Trophoblast cell (in vitro differentiated cells and primary cell): ENCODE data around the gene PHF8.
A peak's percentile ranks its signal among the peaks of the same experiment; 100 is the strongest.

Experiments used
- DNase-seq, 2 donors: peaks; one replicate each; pipeline ENCODE4 v3.0.0-alpha.2; 2016
- H2AFZ ChIP-seq: 2 replicates; pipeline ENCODE4 v1.6.1; 2013; ENCODE audit warnings: low read length, moderate library complexity, mild to moderate bottlenecking; ENCODE audit not compliant: insufficient read depth, poor library complexity
- H2AK5ac ChIP-seq: 2 replicates; pipeline ENCODE4 v1.6.1; 2013; ENCODE audit warnings: mild to moderate bottlenecking, low read length
- H2BK120ac ChIP-seq: 2 replicates; pipeline ENCODE4 v1.6.1; 2013; ENCODE audit warnings: low read length, mild to moderate bottlenecking, moderate library complexity; ENCODE audit not compliant: insufficient read depth, poor library complexity
- H2BK12ac ChIP-seq: 2 replicates; pipeline ENCODE4 v1.6.1; 2013; ENCODE audit warnings: mild to moderate bottlenecking, low read length, moderate library complexity
- H2BK5ac ChIP-seq: 2 replicates; pipeline ENCODE4 v1.6.1; 2013; ENCODE audit warnings: low read length, low read depth, moderate library complexity, mild to moderate bottlenecking; ENCODE audit not compliant: poor library complexity
- H3K14ac ChIP-seq: 2 replicates; pipeline ENCODE4 v1.6.1; 2013; ENCODE audit warnings: mild to moderate bottlenecking, low read length
- H3K18ac ChIP-seq: 2 replicates; pipeline ENCODE4 v1.6.1; 2013; ENCODE audit warnings: mild to moderate bottlenecking, low read length
- H3K23ac ChIP-seq: 2 replicates; pipeline ENCODE4 v1.6.1; 2013; ENCODE audit warnings: low read length
- H3K27ac ChIP-seq: 2 replicates; pipeline ENCODE4 v1.5.1; 2013; ENCODE audit warnings: low read depth, mild to moderate bottlenecking, inconsistent platforms, low read length, moderate library complexity
- H3K27me3 ChIP-seq: 2 replicates; pipeline ENCODE4 v1.6.1; 2013; ENCODE audit warnings: inconsistent platforms, mild to moderate bottlenecking, low read length, moderate library complexity; ENCODE audit not compliant: insufficient read depth
- H3K36me3 ChIP-seq, 2 experiments: 1 replicate in 1 of 2; 2 replicates in 1 of 2; pipeline ENCODE4 v1.6.1; 2013; ENCODE audit warnings: low read length in 2 of 2, mild to moderate bottlenecking in 2 of 2, moderate library complexity in 1 of 2; ENCODE audit not compliant: insufficient read depth in 2 of 2, control insufficient read depth in 1 of 2
- H3K4ac ChIP-seq: 2 replicates; pipeline ENCODE4 v1.6.1; 2013; ENCODE audit warnings: low read depth, mild to moderate bottlenecking, low read length, moderate library complexity
- H3K4me1 ChIP-seq, 2 experiments: 1 replicate in 1 of 2; 2 replicates in 1 of 2; pipeline ENCODE4 v1.6.1; 2013; ENCODE audit warnings: low read length in 2 of 2, mild to moderate bottlenecking in 2 of 2, moderate library complexity in 1 of 2; ENCODE audit not compliant: insufficient read depth in 2 of 2, control insufficient read depth in 1 of 2
- H3K4me2 ChIP-seq: 2 replicates; pipeline ENCODE4 v1.6.1; 2013; ENCODE audit warnings: inconsistent platforms, mild to moderate bottlenecking, low read length, moderate library complexity
- H3K4me3 ChIP-seq: 2 replicates; pipeline ENCODE4 v1.5.1; 2013; ENCODE audit warnings: mild to moderate bottlenecking, low read depth, low read length, inconsistent platforms
- H3K79me1 ChIP-seq: one replicate; pipeline ENCODE4 v1.6.1; 2013; ENCODE audit warnings: low read length
- H3K79me2 ChIP-seq: 2 replicates; pipeline ENCODE4 v1.6.1; 2013; ENCODE audit warnings: low read length, mild to moderate bottlenecking; ENCODE audit not compliant: control insufficient read depth, insufficient read depth, poor library complexity
- H3K9ac ChIP-seq: 2 replicates; pipeline ENCODE4 v1.6.1; 2013; ENCODE audit warnings: mild to moderate bottlenecking, low read length
- H3K9me3 ChIP-seq: 2 replicates; pipeline ENCODE4 v1.6.1; 2013; ENCODE audit warnings: low read depth, mild to moderate bottlenecking, control low read depth, inconsistent platforms, low read length; ENCODE audit not compliant: insufficient read depth
- H4K12ac ChIP-seq: 2 replicates; pipeline ENCODE4 v1.6.1; 2013; ENCODE audit warnings: low read depth, mild to moderate bottlenecking, low read length, moderate library complexity
- H4K8ac ChIP-seq: 2 replicates; pipeline ENCODE4 v1.6.1; 2013; ENCODE audit warnings: low read depth, mild to moderate bottlenecking, low read length, moderate library complexity
- H4K91ac ChIP-seq: one replicate; pipeline ENCODE4 v1.6.1; 2013; ENCODE audit warnings: low read depth, mild to moderate bottlenecking, low read length, moderate library complexity
- WGBS: extraction: QIAGEN DNeasy Blood & Tissue Kit; methylation state at CpG from one replicate; pipeline ENCODE4 v1.1.7; 2013; ENCODE audit warnings: missing lambda C conversion rate; ENCODE audit not compliant: insufficient read length, insufficient coverage; ENCODE audit errors: extremely low coverage; 5-methylcytosine and 5-hydroxymethylcytosine counted together

Gene PHF8

DNA sequence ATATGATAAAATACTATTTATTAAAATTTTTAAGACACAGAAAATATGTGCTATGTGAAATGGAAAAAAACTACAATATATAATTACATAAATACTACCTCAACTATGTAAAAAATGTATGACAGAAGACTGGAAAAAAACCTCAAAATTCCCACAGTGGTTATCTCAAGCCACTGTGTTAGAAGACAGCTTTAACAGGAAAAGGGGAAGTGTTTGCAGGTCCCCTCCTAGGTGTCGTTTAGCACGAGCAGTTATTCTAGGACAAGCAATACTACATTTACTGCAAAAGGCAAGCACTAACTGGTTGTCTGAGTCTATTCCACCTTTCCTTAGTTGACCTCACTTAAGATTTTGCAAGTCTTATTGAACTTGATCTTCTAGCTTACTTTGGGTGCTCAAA is 44.9 kb upstream of the PHF8 start:
- WGBS, result no CpG with 5 or more reads among the region's 2 CpGs
- Histone ChIP-seq H3K4ac (no peak overlapping the region), H2BK12ac (no peak overlapping the region), H3K9me3 (no peaks in the 10 kb centered on the region), H4K12ac (no peak overlapping the region), H3K4me1 (no peaks in the 10 kb centered on the region), H3K18ac (no peak overlapping the region), H3K27me3 (no peaks in the 10 kb centered on the region), H3K9ac (no peak overlapping the region), H3K4me3 (no peak overlapping the region), H2BK120ac (no peak overlapping the region), H3K27ac (no peak overlapping the region), H3K79me2 (no peaks in the 10 kb centered on the region), H4K8ac (no peak overlapping the region), H2AFZ (no peak overlapping the region), H3K23ac (no peak overlapping the region), H3K4me2 (no peak overlapping the region), H2BK5ac (no peak overlapping the region), H3K79me1 (no peaks in the 10 kb centered on the region), H3K36me3 (peaks cover 0 to 2% of the 10 kb centered on the region in 2 experiments), H4K91ac (no peak overlapping the region), H2AK5ac (no peak overlapping the region), H3K14ac (no peak overlapping the region)
- DNase-seq, result no peak

DNA sequence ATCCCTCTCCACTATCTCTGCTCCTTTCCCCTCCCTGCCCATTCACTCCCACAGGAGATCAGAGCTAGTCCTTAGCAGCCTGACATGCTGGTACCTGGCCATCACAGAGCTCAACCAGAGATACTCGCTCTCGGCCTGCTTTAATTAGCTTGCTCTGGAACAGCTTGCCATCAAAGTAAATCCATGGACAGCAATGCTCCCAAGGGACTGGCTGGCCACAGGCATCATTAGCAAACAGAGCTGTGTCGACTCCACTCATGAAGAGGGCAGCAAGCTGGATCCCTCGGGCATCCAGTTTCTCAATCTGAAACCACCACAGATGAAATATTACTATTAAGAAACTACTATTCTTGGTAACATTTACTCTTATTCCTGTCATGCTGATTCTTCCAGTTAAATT is 43.4 kb upstream of the PHF8 start:
- no peak overlapping the region for H3K4ac ChIP-seq
- no peak overlapping the region for H2BK120ac ChIP-seq
- H3K4me2 ChIP-seq, result no peak overlapping the region

GRCh38 chrX:54085666-54086065 is 41.4 kb upstream of the PHF8 start:
- H3K9ac ChIP-seq, result no peak overlapping the region
- H3K79me2 ChIP-seq, result no peaks in the 10 kb centered on the region
- no CpG with 5 or more reads among the region's 6 CpGs for WGBS
- no peak overlapping the region for H3K4me2 ChIP-seq
- no peak overlapping the region for H2AK5ac ChIP-seq
- no peak overlapping the region for H2BK5ac ChIP-seq
- no peak overlapping the region for H2AFZ ChIP-seq
- no peaks in the 10 kb centered on the region for H3K4me1 ChIP-seq
- H3K23ac ChIP-seq, result no peak overlapping the region
- H3K36me3 ChIP-seq, result peaks cover 0 to 2% of the 10 kb centered on the region in 2 experiments
- H4K12ac ChIP-seq, result no peak overlapping the region
- H3K4ac ChIP-seq, result no peak overlapping the region
- no peaks in the 10 kb centered on the region for H3K9me3 ChIP-seq
- no peak overlapping the region for H4K8ac ChIP-seq
- no peaks in the 10 kb centered on the region for H3K27me3 ChIP-seq
- no peak overlapping the region for H2BK12ac ChIP-seq
- H3K27ac ChIP-seq, result no peak overlapping the region
- H3K14ac ChIP-seq, result no peak overlapping the region
- H4K91ac ChIP-seq, result no peak overlapping the region
- no peak overlapping the region for H3K4me3 ChIP-seq
- H3K18ac ChIP-seq, result no peak overlapping the region
- H3K79me1 ChIP-seq, result no peaks in the 10 kb centered on the region
- H2BK120ac ChIP-seq, result no peak overlapping the region
- DNase-seq, result no peak

More for the DNA sequence above, 43.4 kb upstream of the PHF8 start:
- no peak overlapping the region for H2BK5ac ChIP-seq
- no peak overlapping the region for H2AK5ac ChIP-seq
- no peak overlapping the region for H2BK12ac ChIP-seq
- H3K27me3 ChIP-seq, result no peaks in the 10 kb centered on the region
- no peak overlapping the region for H4K12ac ChIP-seq
- H3K4me3 ChIP-seq, result no peak overlapping the region
- H3K23ac ChIP-seq, result no peak overlapping the region
- H3K18ac ChIP-seq, result no peak overlapping the region
- H2AFZ ChIP-seq, result no peak overlapping the region
- H3K9me3 ChIP-seq, result no peaks in the 10 kb centered on the region
- no peaks in the 10 kb centered on the region for H3K79me2 ChIP-seq
- no peaks in the 10 kb centered on the region for H3K79me1 ChIP-seq
- peaks cover 0 to 2% of the 10 kb centered on the region in 2 experiments for H3K36me3 ChIP-seq
- no peak overlapping the region for H3K9ac ChIP-seq
- H3K4me1 ChIP-seq, result no peaks in the 10 kb centered on the region
- no peak overlapping the region for H3K27ac ChIP-seq
- H3K14ac ChIP-seq, result no peak overlapping the region
- WGBS, result no CpG with 5 or more reads among the region's 4 CpGs
- H4K8ac ChIP-seq, result no peak overlapping the region
- no peak overlapping the region for H4K91ac ChIP-seq
- DNase-seq, result peak in 1 of 2 donors; percentile 3

GRCh38 chrX:54076903-54077302 is 32.6 kb upstream of the PHF8 start:
- H4K12ac ChIP-seq, result no peak overlapping the region
- no peak overlapping the region for H3K14ac ChIP-seq
- no CpG with 5 or more reads among the region's 2 CpGs for WGBS
- H2BK5ac ChIP-seq, result no peak overlapping the region
- no peak overlapping the region for H3K4me2 ChIP-seq
- no peak overlapping the region for H3K4ac ChIP-seq
- H2BK12ac ChIP-seq, result no peak overlapping the region
- H3K79me1 ChIP-seq, result no peaks in the 10 kb centered on the region
- H3K36me3 ChIP-seq, result no peaks in the 10 kb centered on the region
- no peak overlapping the region for H2AK5ac ChIP-seq
- H3K27me3 ChIP-seq, result no peaks in the 10 kb centered on the region
- H3K4me3 ChIP-seq, result no peak overlapping the region
- H3K27ac ChIP-seq, result no peak overlapping the region
- DNase-seq, result peak; percentile 63 to 85
- H3K4me1 ChIP-seq, result no peaks in the 10 kb centered on the region
- H3K18ac ChIP-seq, result no peak overlapping the region
- no peak overlapping the region for H2AFZ ChIP-seq
- no peak overlapping the region for H3K9ac ChIP-seq
- no peaks in the 10 kb centered on the region for H3K79me2 ChIP-seq
- no peak overlapping the region for H3K23ac ChIP-seq
- H2BK120ac ChIP-seq, result no peak overlapping the region
- no peak overlapping the region for H4K91ac ChIP-seq
- no peak overlapping the region for H4K8ac ChIP-seq
- no peaks in the 10 kb centered on the region for H3K9me3 ChIP-seq
